HG02981 (cell line): Measurements from ENCODE around the gene C20orf202.
"Not testable (repeated sequence)": the region's sequence is repeated elsewhere in the genome, so short reads cannot be mapped to it uniquely, and the experiment has no call there.

Experiments used
- ATAC-seq: cut with Tn5 transposase; IDR thresholded peaks from one replicate; pipeline ENCODE4 v1.9.1; 2021; ENCODE audit warnings: mild to moderate bottlenecking, moderate library complexity; ENCODE audit not compliant: unreplicated experiment

C20orf202 gene

GRCh38 chr20:1242530-1242929, 39.3 kb downstream of the C20orf202 start:
- ATAC-seq: no peak

- no peak for ATAC-seq
Measured at GRCh38 chr20:1245578-1245977, 42.3 kb downstream of the C20orf202 start.

DNA sequence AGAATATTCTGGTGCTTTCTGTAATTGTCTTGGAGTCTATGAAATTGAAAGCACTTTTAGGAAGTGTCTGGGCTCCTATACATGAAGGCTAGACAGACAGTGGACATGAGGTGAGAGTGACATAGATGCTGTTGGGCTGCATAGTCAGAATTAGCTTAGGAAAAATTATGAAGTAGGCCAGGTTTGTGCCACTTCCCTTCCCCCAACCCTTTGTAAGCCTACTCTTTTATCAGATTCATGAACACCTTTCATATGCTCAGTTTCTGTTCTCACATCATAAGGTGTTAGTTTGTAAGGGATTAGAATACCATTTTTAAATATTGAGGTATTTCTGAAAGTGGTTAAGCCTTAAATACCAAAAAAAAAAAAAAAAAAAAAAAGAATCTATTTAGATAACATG, 44.4 kb downstream of the C20orf202 start:
- ATAC-seq: no peak

DNA sequence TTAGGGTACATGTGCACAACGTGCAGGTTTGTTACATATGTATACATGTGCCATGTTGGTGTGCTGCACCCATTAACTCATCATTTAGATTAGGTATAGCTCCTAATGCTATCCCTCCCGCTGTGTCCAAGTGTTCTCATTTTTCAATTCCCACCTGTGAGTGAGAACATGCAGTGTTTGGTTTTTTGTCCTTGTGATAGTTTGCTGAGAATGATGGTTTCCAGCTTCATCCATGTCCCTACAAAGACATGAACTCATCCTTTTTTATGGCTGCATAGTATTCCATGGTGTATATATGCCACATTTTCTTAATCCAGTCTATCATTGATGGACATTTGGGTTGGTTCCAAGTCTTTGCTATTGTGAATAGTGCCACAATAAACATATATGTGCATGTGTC, 47.0 kb downstream of the C20orf202 start:
- not testable (repeated sequence) for ATAC-seq

DNA sequence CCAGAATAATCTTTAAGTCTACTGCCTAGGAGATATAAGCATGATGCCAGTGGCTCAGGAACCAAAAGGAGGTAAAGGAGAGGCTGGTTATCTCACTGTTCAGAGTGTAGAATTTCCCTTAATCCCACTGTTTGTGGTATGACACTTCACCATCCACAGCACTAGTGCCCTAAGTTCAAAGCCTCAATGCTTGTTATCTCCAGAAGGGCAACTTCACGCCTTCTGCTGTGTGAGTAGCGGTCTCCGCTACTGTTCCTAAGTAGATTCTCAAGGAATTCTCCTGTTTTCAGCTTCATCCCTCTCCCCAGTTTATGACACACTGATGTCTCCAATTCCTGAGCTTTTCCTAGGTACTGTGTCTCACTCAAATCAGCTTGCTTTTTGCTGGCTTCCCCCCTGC, 49.2 kb downstream of the C20orf202 start:
- no peak for ATAC-seq

DNA sequence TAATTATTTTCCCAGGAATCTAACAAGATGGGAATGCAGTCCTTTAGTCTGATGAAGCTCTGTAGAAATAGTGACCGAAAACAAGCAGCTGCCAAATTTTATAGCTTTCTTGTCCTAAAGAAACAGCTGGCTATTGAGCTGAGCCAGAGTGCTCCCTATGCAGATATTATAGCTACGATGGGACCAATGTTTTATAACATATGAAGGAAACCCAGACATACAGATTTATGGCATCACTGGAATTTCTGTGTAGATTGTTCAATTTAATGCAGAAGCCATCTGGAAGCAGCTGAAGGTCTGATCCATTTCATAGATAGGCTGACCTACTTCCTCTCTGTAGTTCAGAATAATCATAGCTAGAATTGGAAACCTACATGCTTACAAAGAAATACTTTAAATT, 51.0 kb downstream of the C20orf202 start:
- ATAC-seq: no peak

GRCh38 chr20:1255675-1256074, 52.4 kb downstream of the C20orf202 start:
- no peak for ATAC-seq
